ENCODE results near the gene CACNA1B.

Gene CACNA1B

DNA sequence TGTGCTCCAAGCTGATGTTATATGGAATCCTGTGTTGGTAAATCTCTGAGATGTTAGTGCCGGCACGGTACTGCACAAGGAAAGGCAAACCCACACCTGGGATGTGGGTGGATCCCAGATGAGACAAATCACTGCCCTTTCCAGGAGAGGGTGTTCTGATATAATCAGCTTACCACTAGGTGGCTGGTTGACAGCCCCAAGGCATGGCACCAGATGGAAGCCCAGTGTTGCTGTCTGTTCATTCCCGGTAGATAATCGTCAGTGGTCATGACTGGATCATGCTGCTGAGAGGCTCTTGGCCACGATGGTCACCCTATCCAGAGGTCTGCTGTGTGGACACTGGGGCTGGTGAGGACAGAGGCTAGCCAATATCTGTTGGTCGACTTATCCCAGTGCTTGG is 184.0 kb downstream of the CACNA1B start:
- CTCF ChIA-PET, result no interaction called here
- TF ChIP-seq SP1 (IDR thresholded peaks at IDR 0.05) (no peak), FOXM1 (IDR thresholded peaks at IDR 0.05; ENCODE audit: borderline replicate concordance) (no peak), HDGF (IDR thresholded peaks at IDR 0.05; ENCODE audit: borderline replicate concordance) (no peak), BHLHE40 (IDR thresholded peaks at IDR 0.05; ENCODE audit: borderline replicate concordance) (no peak)
- TF ChIP-seq, protein P1, sequence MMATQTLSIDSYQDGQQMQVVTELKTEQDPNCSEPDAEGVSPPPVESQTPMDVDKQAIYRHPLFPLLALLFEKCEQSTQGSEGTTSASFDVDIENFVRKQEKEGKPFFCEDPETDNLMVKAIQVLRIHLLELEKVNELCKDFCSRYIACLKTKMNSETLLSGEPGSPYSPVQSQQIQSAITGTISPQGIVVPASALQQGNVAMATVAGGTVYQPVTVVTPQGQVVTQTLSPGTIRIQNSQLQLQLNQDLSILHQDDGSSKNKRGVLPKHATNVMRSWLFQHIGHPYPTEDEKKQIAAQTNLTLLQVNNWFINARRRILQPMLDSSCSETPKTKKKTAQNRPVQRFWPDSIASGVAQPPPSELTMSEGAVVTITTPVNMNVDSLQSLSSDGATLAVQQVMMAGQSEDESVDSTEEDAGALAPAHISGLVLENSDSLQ (IDR thresholded peaks at IDR 0.05), result no peak
- DNase-seq (ENCODE audit: extremely low spot score), result no peak

DNA sequence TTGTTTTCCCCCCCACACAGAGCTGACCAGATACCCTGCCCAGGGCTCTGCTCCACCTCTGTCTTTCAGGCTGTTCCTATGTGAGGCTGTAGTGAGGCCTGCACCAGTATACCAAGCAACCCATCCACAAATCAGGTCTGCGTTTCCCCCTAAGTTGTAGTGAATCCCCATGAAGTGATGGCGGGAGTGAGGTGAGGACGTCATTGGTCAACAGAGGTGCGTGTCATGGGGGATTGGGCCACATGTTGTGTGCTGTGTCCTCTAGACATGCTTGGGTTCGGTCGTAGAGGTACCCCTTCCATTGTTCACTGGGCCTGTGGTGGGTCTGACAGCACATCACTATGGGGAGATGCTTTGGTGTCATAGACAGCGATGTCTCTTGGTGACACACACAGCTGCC is 184.6 kb downstream of the CACNA1B start:
- ChIA-PET CTCF (no interaction called here), POLR2A (no interaction called here)
- DNase-seq (ENCODE audit: extremely low spot score), result no peak
- TF ChIP-seq NFRKB (IDR thresholded peaks at IDR 0.05) (no peak), LEF1 (IDR thresholded peaks at IDR 0.05; ENCODE audit: borderline replicate concordance) (no peak), BHLHE40 (IDR thresholded peaks at IDR 0.05; ENCODE audit: borderline replicate concordance) (no peak), FOXK2 (IDR thresholded peaks at IDR 0.05) (no peak), TARDBP (IDR thresholded peaks at IDR 0.05) (no peak), FOXA1 (IDR thresholded peaks at IDR 0.05) (no peak), ZNF384 (IDR thresholded peaks at IDR 0.05) (no peak)
- TF ChIP-seq, protein P1 (IDR thresholded peaks at IDR 0.05), result no peak

More for the DNA sequence above, 184.0 kb downstream of the CACNA1B start:
- POLR2A ChIA-PET, result no interaction called here

DNA sequence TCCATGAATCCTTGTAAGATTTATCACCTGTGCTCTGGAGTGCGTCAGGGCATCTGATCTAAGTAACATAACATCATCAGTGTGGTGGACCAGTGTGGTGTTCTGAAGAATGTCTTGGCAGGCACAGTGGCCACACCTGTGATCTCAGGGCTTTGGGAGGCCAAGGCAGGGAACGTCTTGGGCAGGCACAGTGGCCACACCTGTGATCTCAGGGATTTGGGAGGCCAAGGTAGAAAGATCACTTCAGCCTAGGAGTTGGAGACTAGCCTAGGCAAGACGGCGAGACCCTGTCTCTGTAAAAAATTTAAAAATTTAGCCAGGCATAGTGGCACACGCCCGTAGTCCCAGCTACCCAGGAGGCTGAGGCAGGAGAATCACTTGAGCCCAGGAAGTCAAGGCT is 185.5 kb downstream of the CACNA1B start:
- no peak for TF ChIP-seq HDGF (IDR thresholded peaks at IDR 0.05; ENCODE audit: borderline replicate concordance)
- TF ChIP-seq CTBP1 (IDR thresholded peaks at IDR 0.05; ENCODE audit: borderline replicate concordance), result no peak
- no peak for TF ChIP-seq LEF1 (IDR thresholded peaks at IDR 0.05; ENCODE audit: borderline replicate concordance)
- no peak for TF ChIP-seq TARDBP (IDR thresholded peaks at IDR 0.05)
- TF ChIP-seq BHLHE40 (IDR thresholded peaks at IDR 0.05; ENCODE audit: borderline replicate concordance), result no peak
- TF ChIP-seq, protein P1 (IDR thresholded peaks at IDR 0.05), result no peak
- TF ChIP-seq ARNT (IDR thresholded peaks at IDR 0.05), result no peak
- TF ChIP-seq SUZ12 (IDR thresholded peaks at IDR 0.05), result no peak
- no peak for TF ChIP-seq NFRKB (IDR thresholded peaks at IDR 0.05)
- TF ChIP-seq FOXM1 (IDR thresholded peaks at IDR 0.05; ENCODE audit: borderline replicate concordance), result no peak
- no peak for TF ChIP-seq ZNF384 (IDR thresholded peaks at IDR 0.05)
- TF ChIP-seq L3MBTL2 (conservative IDR thresholded peaks at IDR 0.05), result no peak
- TF ChIP-seq ELF4 (IDR thresholded peaks at IDR 0.05), result no peak
- no peak for TF ChIP-seq FOXA1 (IDR thresholded peaks at IDR 0.05)
- TF ChIP-seq SP1 (IDR thresholded peaks at IDR 0.05), result no peak
- TF ChIP-seq FOXK2 (IDR thresholded peaks at IDR 0.05), result no peak
- no peak for DNase-seq (ENCODE audit: extremely low spot score)
- ChIA-PET CTCF (no interaction called here), POLR2A (no interaction called here)

DNA sequence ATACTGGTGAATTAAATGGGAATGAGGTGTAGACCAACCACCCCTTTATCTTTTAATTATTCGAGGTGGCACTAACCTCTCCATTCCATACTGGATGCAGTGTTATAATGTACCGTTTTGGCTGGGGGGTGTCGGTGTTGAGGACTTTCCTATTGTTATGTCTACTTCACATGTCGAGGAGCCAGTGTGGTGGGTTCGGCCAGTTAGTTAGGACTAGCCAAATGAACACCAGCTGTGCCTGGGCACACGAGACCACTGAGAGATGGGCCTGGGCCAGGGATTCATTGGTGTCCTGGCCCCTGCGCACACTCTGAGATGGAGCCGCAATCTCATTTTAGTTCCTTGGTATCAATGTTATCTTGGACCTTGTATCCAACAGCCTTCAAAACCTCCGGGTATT is 186.2 kb downstream of the CACNA1B start:
- POLR2A ChIA-PET, result no interaction called here
- DNase-seq (ENCODE audit: extremely low spot score), result no peak
- TF ChIP-seq CTBP1 (IDR thresholded peaks at IDR 0.05; ENCODE audit: borderline replicate concordance) (no peak), HDGF (IDR thresholded peaks at IDR 0.05; ENCODE audit: borderline replicate concordance) (no peak), BHLHE40 (IDR thresholded peaks at IDR 0.05; ENCODE audit: borderline replicate concordance) (no peak), ARNT (IDR thresholded peaks at IDR 0.05) (no peak), FOXA1 (IDR thresholded peaks at IDR 0.05) (no peak), SUZ12 (IDR thresholded peaks at IDR 0.05) (no peak), L3MBTL2 (conservative IDR thresholded peaks at IDR 0.05) (no peak), ELF4 (IDR thresholded peaks at IDR 0.05) (no peak), FOXK2 (IDR thresholded peaks at IDR 0.05) (no peak), NFRKB (IDR thresholded peaks at IDR 0.05) (no peak), ZNF384 (IDR thresholded peaks at IDR 0.05) (no peak), SP1 (IDR thresholded peaks at IDR 0.05) (no peak), FOXM1 (IDR thresholded peaks at IDR 0.05; ENCODE audit: borderline replicate concordance) (no peak), LEF1 (IDR thresholded peaks at IDR 0.05; ENCODE audit: borderline replicate concordance) (no peak), TARDBP (IDR thresholded peaks at IDR 0.05) (no peak)
- TF ChIP-seq, protein P1 (IDR thresholded peaks at IDR 0.05), result no peak
- CTCF ChIA-PET, result no interaction called here

DNA sequence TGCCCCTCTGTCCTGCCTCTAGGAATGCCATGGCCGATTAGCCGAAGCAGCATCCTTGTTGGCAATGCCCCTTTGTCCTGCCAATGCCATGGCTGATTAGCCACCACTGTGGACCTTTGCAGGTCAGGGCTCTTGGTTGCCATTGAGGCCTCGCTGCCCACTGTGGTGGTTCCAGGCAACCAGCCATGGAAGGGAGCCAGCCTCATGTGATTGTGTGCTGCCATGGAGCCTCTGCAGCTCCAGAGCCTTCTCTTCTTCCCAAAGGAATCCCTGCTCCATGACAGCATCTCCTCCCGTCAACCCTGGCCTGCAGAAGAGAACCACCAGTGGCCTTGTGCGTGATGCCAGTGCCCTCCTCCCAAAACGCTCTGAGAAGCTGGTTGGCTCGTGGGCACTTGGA is 187.0 kb downstream of the CACNA1B start:
- POLR2A ChIA-PET, result no interaction called here
- TF ChIP-seq ARNT (IDR thresholded peaks at IDR 0.05), result no peak
- no peak for TF ChIP-seq L3MBTL2 (conservative IDR thresholded peaks at IDR 0.05)
- TF ChIP-seq, protein P1 (IDR thresholded peaks at IDR 0.05), result no peak
- TF ChIP-seq FOXA1 (IDR thresholded peaks at IDR 0.05), result no peak
- no peak for TF ChIP-seq CTBP1 (IDR thresholded peaks at IDR 0.05; ENCODE audit: borderline replicate concordance)
- no peak for TF ChIP-seq BHLHE40 (IDR thresholded peaks at IDR 0.05; ENCODE audit: borderline replicate concordance)
- no peak for TF ChIP-seq LEF1 (IDR thresholded peaks at IDR 0.05; ENCODE audit: borderline replicate concordance)
- TF ChIP-seq FOXM1 (IDR thresholded peaks at IDR 0.05; ENCODE audit: borderline replicate concordance), result no peak
- TF ChIP-seq HDGF (IDR thresholded peaks at IDR 0.05; ENCODE audit: borderline replicate concordance), result no peak
- no peak for TF ChIP-seq FOXK2 (IDR thresholded peaks at IDR 0.05)
- no peak for TF ChIP-seq SP1 (IDR thresholded peaks at IDR 0.05)
- TF ChIP-seq ZNF384 (IDR thresholded peaks at IDR 0.05), result no peak
- no peak for TF ChIP-seq NFRKB (IDR thresholded peaks at IDR 0.05)
- TF ChIP-seq ELF4 (IDR thresholded peaks at IDR 0.05), result no peak
- TF ChIP-seq TARDBP (IDR thresholded peaks at IDR 0.05), result no peak
- TF ChIP-seq SUZ12 (IDR thresholded peaks at IDR 0.05), result no peak
- no peak for DNase-seq (ENCODE audit: extremely low spot score)
- CTCF ChIA-PET, result no interaction called here

Data from HEK293T (cell line).